NCI-H2081 (cell line): ENCODE data around the gene MRPL28.
"Not testable (repeated sequence)": the region's sequence is repeated elsewhere in the genome, so short reads cannot be mapped to it uniquely, and the experiment has no call there.

Source experiments
- DNase-seq, 2 experiments: peaks; one replicate each; lab custom pipeline; 2025; lab: John Stamatoyannopoulos, UW

The MRPL28 gene

DNA sequence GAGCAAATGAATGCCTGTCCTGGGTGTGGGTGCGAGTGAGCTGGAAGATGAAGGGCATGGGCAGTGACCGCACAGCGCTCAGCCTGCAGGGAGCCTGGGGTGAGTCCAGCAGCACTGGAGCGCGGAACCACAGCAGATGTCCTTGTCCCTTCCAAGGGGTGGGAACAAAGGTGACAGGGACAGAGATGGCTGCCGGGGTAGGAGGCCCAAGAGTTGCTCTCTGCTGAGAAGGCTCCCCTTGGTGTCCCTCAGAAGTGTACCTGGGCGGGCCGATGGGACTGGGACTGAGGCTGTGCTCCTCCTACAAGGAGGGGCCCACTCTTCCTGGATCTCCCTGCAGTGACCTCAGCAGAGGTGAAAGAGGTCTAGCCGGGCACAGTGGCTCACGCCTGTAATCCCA lies 19.0 kb upstream of the MRPL28 start:
- DNase-seq, result no peak

DNA sequence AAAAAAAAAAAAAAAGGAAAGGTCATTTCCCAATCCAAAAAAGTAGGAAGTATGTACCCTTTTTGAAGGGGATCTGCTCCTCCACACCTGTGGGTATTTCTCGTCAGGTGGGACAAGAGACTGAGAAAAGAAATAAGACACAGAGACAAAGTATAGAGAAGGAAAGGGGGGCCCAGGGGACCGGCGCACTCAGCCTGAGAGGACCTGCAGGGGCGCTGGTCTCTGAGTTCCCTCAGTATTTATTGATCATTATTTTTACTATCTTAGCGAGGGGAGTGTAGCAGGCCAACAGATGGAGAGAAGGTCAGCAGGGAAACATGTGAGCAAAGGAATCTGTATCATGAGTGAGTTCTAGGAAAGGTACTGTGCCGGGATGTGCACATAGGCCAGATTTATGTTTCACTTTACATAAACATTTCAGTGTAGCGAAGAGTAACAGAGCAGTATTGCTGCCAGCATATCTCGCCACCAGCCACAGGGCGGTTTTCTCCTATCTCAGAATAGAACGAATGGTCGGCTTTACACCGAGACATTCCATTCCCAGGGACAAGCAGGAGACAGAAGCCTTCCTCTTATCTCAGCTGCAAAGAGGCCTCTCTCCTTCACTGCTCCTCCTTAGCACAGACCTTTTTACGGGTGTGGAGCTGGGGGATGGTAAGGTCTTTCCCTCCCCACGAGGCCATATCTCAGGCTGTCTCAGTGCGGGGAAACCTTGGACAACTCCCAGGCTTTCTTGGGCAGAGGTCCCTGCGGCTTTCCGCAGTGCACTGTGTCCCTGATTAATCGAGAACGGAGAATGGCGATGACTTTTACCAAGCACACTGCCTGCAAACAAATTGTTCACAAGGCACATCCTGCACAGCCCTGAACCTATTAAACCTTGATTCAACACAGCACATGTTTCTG lies 17.7 kb upstream of the MRPL28 start:
- DNase-seq, result not testable (repeated sequence)

DNA sequence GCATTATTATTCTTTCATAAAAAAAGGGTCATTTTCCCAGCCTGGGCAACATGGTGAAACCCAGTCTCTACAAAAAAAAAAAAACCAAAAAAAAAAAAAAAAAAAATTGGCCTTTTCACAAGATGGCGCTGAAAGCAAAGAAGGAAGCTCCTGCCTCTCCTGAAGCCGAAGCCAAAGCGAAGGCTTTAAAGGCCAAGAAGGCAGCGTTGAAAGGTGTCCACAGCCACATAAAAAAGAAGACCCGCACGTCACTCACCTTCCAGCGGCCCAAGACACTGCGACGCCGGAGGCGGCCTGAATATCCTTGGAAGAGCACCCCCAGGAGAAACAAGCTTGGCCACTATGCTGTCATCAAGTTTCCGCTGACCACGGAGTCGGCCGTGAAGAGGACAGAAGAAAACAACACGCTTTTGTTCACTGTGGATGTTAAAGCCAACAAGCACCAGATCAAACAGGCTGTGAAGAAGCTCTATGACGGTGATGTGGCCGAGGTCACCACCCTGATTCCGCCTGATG lies 16.4 kb upstream of the MRPL28 start:
- no peak for DNase-seq

DNA sequence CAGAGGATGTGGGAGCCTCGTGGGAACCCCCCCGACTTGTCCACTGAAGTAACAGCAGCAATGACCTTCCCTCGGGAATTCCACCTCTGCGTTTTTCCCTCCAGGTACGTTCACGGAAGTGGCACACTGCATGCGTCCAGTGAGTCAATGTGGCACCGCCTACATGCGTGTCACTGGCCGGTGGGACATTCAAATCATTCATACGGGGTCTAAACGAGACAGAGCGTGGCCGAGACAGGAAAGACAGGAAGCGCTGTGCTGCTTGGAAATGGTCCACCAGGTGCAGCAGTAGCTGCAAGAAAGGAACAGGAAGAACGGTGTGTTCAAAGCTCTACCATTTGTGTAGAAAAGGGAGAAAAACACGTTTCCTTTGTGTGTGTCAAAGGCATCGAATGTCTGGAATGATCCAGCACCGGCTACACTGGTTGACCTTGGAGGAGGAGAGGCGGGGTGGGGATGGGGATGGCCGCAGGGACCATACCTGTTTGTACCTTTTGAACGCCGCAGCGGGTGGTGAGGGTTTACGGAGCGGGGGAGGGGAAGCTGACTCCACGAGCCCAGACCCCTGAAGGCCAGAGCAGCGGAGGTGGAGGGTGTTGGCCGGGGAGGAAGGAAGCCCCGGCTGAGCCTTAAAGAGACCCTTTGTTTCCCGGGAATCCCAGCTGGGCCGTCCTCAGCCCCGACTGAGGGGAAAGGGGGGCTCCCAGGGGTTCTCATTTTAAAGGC lies 13.2 kb upstream of the MRPL28 start:
- peak; percentile 27 to 72 for DNase-seq

DNA sequence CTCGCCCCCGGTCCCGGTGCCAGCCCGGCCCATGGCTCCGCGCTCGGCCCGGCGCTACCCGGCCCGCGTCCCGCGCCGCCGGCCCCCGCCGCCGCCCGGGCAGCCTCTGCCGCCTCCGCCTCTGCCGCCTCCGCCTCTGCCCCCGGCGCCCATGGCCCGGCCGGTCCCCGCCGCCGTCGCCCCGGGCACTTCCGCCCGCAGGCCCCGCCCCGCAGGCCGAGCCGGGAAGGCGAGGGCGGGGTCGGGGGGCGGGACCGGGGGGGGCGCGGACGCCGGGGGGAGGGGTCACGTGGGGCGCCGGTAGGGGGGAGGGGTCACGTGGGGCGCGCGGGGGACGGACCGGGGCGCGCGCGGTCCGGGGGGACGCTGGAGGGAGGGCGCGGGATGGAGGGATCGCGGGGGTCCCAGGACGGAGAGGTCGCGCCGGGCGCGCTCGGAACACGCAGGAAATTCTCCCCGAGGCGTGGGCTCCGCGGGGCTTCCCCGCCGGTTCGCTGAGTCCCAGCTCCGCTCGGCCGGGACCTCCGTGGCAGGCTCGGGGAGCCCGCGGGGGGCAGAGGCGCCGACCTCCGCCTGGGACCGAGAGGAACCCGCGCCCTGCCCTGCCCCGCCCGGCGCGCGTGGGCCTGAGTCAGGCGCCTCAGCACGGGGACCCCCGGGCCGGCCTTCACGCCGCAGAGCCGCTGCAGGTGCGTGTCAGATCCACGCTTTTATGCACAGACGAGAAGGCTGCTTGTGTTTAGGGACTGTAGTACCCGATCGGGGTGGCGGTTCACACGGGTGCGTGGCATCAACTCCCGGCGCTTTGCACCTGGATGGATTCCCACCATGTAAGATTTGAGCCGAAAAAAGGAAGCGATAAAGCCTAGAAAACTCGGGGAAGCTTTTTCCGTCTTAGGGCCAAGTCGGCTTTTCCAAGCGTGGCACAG lies 11.7 kb upstream of the MRPL28 start, which contains the start of gene PGAP6:
Gene PGAP6, minus strand, starts transcription at position 190 of the 929 bp plus-strand sequence. Its CDS starts 157 bp downstream, at position 33.
- DNase-seq, result peak; percentile 43 to 50

DNA sequence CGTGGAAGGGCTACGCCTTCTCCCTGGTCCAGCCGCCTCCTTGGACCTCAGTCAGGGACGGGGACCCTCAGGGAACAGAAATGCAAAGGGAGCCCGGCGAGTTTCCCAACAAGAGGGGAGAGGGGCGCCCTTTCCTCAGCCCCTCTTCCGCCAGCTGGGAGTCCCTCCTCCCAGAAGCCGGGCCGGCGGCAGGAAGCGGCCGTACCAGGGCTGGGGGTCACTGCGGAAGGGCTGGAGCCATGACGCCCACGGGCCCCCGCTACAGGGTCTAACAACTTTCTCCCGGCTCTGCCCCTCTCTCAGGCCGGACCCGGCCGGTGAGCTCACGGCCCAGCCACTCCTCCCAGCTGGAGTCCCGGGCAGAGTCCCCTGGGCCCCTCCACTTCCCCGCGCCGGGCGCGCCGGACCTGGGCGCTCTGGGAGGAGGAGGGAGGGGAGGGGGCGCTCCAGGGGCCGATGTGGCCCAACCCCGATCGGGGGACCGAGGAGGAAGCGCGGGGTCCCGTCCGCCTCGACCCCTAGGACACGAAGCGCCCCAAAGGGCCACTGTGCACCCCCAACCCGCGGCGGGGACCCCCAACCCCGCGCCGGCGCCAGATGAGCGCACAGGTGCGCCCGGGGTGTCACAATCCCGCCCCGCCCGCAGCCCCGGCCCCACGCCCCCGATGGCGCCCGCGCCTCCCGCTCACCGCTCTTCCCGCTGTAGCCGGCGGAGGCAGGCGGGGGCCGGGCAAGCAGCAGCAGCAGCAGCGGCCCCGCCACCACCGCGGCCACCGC lies 10.9 kb upstream of the MRPL28 start:
- DNase-seq, result no peak

DNA sequence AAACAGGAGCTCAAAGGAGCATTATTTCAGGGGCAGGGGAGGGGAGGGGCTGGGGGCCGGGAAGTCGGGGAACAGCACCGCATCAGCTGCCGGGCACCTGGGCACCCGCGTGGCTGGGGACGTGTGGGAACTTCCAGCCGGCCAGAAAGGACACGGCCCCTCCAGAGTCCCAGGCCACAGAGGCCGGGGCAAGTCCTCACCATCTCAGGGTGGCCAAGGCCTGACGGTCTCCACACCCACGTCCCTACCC lies 10.3 kb upstream of the MRPL28 start:
- no peak for DNase-seq

DNA sequence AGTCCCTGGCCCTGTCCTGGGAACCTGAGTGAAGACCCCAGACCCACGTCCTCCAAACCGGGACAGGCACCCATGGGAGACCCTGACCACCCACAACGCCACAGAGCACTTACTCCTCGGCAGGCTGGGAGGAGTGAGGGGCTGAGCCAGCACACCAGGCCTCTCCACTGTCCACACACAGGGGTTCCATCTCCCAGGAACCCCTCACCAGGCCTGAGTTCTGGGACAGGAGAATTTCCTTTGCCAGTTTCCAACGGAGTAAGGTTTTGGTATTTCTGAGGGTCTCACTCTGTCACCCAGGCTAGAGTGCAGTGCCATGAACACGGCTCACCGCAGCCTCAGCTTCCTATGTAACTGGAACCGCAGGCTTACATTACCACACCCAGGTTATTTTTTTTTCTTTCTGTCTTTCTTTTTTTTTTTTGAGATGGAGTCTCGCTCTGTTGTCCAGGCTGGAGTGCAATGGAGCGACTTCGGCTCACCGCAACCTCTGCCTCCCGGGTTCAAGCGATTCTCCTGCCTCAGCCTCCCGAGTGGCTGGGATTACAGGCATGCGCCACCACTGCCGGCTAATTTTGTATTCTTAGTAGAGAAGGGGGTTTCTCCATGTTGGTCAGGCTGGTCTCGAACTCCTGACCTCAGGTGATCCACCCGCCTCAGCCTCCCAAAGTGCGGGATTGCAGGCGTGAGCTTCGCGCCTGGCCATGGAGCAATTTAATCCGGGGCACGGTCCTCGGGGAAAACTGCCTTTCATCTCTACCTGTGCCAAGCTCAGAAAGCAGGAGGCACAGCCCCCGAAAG lies 9.8 kb upstream of the MRPL28 start:
- DNase-seq, result no peak

DNA sequence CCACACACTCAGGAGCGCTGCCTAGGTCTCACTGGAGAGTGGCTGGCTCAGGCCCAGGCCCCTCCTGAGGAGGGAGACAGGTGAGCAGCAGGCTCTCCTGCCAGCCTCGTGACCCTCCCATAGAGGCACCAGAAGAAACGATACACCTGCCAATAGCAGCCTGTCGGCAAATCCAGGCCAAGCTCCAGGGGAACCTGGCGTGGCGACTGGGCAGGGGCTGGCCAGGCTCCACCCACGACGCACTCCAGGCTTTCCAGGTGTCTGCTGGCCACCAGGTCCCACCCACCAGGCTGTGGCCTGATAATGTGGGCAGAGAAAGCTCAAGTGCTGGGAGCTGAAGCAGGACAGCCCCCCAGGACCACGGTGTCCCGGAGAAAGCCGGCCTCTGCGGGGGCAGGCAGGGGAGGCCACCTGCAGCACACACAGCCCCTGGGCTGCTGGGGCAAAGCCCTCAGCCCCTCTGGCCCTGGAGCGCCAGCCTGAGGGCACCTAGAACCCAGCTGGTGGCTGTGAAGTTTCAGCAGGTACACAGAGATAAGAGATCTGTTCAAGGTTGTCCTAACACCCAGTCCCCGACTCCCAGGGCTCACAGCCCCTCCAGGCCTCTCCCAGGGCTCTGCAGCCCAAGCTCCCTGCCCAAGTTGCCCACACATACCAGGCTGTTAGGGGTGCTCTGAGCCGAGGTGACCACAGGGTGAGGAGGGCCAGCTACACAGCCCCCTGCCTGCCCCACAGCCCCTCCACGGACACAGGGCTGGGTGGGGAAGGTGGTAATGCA lies 9.0 kb upstream of the MRPL28 start:
- peak; percentile 80 to 94 for DNase-seq

DNA sequence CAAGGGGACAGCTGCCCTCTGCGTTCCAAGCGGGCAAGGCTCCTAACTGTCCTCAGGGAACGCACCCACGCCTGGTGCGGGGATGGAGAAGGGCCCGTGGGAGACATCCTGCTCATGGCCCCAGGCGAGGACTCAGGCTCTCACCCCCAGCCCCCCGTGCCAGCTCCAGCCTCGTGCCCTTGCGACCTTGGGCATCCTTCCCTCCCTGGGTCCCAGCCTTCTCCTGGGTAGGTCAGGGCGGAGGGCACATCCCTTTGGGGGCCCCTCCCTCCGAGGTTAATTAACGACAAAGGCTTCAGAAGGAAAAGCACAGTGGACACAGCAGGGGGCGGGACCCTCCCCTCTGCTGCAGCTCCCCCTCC lies 8.5 kb upstream of the MRPL28 start:
- no peak for DNase-seq

DNA sequence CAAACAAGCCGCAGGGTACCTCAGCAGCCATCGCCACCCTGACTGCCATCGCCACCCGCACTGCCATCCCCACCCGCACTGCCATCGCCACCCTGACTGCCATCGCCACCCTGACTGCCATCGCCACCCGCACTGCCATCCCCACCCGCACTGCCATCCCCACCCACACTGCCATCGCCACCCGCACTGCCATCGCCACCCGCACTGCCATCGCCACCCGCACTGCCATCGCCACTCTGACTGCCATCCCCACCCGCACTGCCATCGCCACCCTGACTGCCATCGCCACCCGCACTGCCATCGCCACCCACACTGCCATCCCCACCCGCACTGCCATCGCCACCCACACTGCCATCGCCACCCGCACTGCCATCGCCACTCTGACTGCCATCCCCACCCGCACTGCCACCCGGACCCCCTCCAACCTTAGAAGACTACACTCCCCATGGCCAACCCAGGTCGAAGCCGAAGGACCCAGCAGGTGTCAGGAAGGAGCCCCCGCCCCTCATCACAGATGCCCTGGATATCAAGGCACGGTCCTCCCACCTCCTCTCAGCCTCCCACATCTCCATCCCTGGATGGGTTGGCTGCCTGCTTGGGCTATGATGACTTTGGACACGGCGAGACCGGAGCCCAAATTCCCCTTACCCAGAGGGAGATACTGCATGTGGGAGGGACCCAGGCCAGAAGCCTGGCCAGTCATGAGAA lies 7.9 kb upstream of the MRPL28 start:
- DNase-seq, result not testable (repeated sequence)

DNA sequence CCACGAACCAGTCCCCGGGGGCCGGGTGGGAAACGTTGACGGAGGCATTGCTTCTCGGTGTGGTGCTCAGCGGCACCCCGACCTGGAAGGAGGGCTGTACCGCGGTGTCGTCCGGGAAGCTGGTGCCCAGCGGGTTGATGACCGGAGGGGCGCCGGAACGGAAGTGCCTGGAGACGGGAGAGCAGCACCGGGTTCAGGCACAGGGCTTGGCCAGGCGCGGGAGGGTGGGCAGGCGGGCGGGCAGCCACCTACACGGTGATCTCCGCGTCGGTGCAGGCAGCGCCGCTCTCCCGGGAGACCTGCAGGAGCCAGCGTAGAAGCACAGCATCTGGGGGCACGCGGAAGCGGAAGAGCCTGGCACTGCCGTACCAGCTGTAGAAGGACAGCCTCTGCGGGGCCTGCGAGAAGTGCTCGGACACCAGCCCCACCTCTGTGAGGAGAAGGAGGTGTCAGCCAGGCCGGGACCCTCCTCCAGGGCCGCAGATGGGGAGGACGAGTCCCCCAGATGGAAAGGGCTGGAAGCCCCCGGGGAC lies 7.1 kb upstream of the MRPL28 start:
- DNase-seq, result no peak

DNA sequence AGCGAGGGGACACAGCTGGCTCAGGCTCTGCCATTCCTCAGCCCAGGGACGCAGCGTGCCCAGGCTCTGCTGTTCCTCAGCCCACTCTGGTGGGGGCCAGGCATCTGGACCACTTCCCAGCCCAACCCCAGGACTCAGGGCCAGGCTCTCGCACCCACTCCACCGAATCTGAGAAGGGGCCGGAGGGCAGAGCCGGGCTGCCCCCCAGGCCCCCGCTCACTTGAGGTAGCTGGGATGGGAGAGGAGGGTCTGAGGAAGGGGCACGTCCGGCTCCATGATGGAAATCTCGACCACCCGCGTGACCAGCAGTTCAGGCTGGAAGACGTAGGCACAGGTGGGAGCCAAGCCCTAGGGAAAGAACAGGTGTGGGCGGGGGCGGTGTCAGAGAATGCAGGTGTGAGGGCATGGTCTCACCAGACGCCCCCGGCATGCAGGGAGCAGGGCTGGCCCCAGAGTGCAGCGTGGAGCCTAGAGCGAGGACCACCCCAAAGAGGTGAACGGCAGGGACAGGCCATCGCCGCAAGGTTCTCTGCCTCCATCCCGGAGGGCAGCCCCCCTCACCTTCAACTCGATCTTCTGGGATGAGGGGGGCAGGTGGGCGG lies 6.6 kb upstream of the MRPL28 start:
- no peak for DNase-seq

DNA sequence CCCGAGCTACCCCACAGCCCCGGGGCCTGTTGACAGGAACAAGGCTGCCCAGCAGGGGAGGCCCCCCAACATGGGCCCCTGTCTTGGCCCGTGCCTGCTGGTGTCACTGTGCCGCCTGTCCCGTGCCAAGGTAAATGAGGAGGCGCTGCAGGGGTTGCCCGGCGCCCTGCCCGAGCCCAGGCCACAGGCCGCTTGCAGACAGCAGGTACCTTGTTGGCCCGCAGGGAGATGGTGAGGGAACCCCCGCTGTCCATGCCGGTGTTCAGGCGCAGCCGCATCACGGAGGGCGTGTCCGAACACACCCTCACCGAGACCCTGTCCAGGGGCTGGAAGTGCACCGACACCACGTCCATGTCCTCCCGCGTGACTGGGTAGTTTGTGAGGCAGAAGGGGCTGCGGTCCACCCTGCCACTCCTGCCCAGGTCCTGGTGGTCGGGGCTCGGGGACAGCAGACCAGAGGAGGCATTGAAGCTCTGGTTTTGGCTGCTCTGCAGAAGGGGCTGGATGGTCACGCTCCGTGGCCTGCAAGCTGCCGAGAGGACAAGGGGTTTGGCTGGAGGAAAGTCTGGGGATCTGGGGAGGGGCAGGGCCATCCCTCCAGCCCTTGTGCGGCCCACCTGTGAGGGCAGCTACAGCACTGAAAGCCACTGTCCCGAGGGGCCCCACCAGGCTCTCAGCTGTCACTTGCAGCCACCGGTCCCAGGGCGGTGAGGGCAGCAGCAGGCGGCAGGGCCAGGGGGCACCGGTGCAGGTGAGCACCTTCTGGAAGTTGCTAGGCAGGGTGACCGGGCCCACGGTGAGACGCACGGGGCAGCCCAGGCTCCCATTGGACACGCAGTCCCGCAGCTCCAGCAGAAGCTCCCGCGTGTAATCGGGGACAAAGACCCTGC lies 5.8 kb upstream of the MRPL28 start:
- DNase-seq, result no peak

DNA sequence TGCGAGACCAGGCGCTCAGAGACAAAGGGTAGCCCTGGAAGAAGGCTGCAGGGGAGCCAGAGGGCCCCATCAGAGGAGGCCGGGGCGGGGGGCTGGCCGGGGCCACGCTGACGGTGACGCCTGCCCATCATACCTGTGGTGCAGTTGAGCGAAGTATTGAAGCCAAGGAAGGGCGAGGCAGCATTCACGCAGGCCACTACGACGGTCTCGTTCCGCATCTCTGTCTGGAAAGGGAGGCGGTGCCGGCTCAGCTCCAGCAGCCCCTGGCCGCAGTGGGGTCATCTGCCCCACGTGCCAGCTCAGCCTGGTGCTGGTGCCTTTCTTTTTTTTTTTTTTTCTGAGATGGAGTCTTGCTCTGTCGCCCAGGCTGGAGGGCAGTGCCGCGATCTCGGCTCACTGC lies 4.9 kb upstream of the MRPL28 start:
- no peak for DNase-seq

DNA sequence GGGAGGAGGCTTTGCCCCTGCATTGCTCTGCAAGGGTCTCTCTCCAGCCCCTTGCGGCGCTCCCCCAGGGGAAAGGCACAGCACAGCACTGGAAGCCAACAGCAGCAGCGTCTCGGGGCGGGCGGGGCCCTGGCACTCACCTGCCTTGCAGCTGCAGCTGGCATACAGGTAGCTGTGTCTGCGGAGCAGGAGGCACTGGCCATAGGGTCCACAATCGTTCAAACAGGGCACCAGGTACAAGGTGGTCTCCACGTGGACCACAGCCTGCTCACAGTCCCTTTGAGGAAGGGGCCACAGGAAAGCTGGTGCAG lies 4.2 kb upstream of the MRPL28 start:
- DNase-seq, result no peak

DNA sequence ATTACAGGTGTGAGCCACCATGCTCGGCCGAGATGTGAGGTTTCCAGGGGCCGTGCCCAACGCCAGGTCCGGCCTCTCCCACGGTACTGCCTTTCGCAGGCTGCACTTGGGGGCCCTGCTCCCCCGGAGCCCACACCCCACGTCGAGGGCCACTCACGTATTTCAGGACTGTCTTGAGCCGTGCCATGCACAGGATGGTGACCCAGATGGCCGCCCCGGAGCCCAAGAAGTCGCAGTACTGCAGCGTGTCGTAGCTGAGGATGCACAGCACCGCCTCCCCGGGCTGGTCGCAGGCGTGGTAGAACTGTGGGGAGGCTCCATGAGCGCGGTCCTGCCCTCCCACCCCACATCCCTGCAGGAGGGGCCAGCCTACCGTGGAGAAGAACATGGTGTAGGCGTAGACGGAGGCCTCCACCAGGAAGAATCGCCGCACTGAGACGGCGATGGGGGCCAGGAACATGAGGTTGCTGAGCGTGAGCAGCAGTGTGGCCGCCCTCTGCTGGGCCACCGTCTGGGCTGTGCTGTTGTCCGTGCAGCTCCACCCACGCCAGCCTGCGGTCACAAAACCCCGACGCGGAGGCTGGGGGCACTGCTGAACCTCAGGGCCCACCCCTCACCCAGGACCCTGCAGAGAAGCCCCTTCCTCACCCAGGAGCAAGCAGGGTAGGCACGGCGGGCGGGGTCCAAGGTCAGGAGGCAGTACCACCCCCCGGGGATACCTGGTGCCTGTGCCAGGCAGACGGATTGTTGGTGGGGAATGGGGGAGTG lies 3.7 kb upstream of the MRPL28 start:
- DNase-seq, result no peak
